H1 (cell line): ENCODE results near the gene SUMF1. TPM values are rescaled to one million over a fixed set of nuclear protein-coding genes. Genes with fewer than 3 reads are reported as not detected.

Experiments
- CTCF ChIA-PET: fragments of 300-600 bp; sonication (Branson Sonifier 250); formaldehyde crosslinking; loops from one replicate; lab custom pipeline; 2021; ENCODE audit not compliant: partially characterized antibody; lab: Charles Lee
- POLR2A ChIA-PET: fragments of 300-600 bp; sonication (Branson Sonifier 250); formaldehyde crosslinking; loops from one replicate; lab custom pipeline; 2021; ENCODE audit warnings: inconsistent platforms; ENCODE audit not compliant: partially characterized antibody; lab: Charles Lee
- DNase-seq, 2 experiments: peaks; one replicate each; pipeline versions ENCODE4 v3.0.0 to v3.0.0-alpha.2; 2010 to 2022; ENCODE audit warnings: low spot score in 2 of 2, low read depth in 1 of 2, mixed read lengths in 1 of 2
- FAIRE-seq: peaks from 2 replicates; lab custom pipeline; 2011; peaks lifted over from hg19 to GRCh38; lab: Jason Lieb, UNC
- H2AFZ ChIP-seq: 2 replicates; pipeline ENCODE4 v1.8.1; 2012; ENCODE audit warnings: low read length, inconsistent platforms
- H2AK5ac ChIP-seq: 2 replicates; pipeline ENCODE4 v1.6.1; 2013; ENCODE audit warnings: low read depth, low read length
- H2BK120ac ChIP-seq: replicated peaks from 2 replicates; pipeline ENCODE3; 2013; ENCODE audit warnings: low read depth, low read length, inconsistent platforms
- H2BK12ac ChIP-seq: 2 replicates; pipeline ENCODE4 v1.6.1; 2013; ENCODE audit warnings: low read depth, low read length
- H2BK15ac ChIP-seq: 2 replicates; pipeline ENCODE4 v1.6.1; 2013; ENCODE audit warnings: low read length
- H2BK20ac ChIP-seq: 2 replicates; pipeline ENCODE4 v1.6.1; 2013; ENCODE audit warnings: low read length
- H2BK5ac ChIP-seq: 2 replicates; pipeline ENCODE4 v1.6.1; 2013; ENCODE audit warnings: low read depth, low read length
- H3K14ac ChIP-seq: 2 replicates; pipeline ENCODE4 v1.6.1; 2013; ENCODE audit warnings: inconsistent platforms; ENCODE audit not compliant: insufficient read length
- H3K18ac ChIP-seq: 2 replicates; pipeline ENCODE4 v1.6.1; 2013; ENCODE audit warnings: low read length; ENCODE audit errors: extremely low read depth
- H3K23ac ChIP-seq: 2 replicates; pipeline ENCODE4 v1.6.1; 2013; ENCODE audit warnings: inconsistent platforms; ENCODE audit not compliant: insufficient read length
- H3K23me2 ChIP-seq: 2 replicates; pipeline ENCODE4 v1.6.1; 2013; ENCODE audit warnings: low read depth, low read length
- H3K27ac ChIP-seq: 2 replicates; pipeline ENCODE4 v1.6.1; 2011; ENCODE audit warnings: low read depth, low read length, inconsistent platforms
- H3K27me3 ChIP-seq, 4 experiments: replicated peaks in 1 of 4; 1 replicate in 1 of 4; 2 replicates in 3 of 4; pipeline versions ENCODE4 v1.6.1 to v1.8.1; 2011 to 2013; ENCODE audit warnings: low read length in 3 of 4, mild to moderate bottlenecking in 3 of 4, inconsistent platforms in 2 of 4, mixed read lengths in 2 of 4, moderate library complexity in 1 of 4; ENCODE audit not compliant: control insufficient read depth in 3 of 4, insufficient read depth in 3 of 4; ENCODE audit errors: extremely low read depth in 1 of 4
- H3K36me3 ChIP-seq, 4 experiments: 2 replicates each; pipeline versions ENCODE4 v1.6.1 to v1.8.1; 2011 to 2013; ENCODE audit warnings: mild to moderate bottlenecking in 4 of 4, low read length in 3 of 4, moderate library complexity in 2 of 4, control low read depth in 1 of 4, inconsistent platforms in 1 of 4; ENCODE audit not compliant: insufficient read depth in 4 of 4, control insufficient read depth in 2 of 4
- H3K4ac ChIP-seq: replicated peaks from 2 replicates; pipeline ENCODE3; 2013; ENCODE audit warnings: low read length, low read depth, mixed read lengths, inconsistent platforms; ENCODE audit not compliant: insufficient read length
- H3K4me1 ChIP-seq, 4 experiments: replicated peaks in 1 of 4; 1 replicate in 1 of 4; 2 replicates in 3 of 4; pipeline versions ENCODE4 v1.6.1 to v1.8.1; 2011 to 2013; ENCODE audit warnings: low read length in 3 of 4, inconsistent platforms in 2 of 4, mixed read lengths in 1 of 4; ENCODE audit not compliant: insufficient read depth in 4 of 4, control insufficient read depth in 3 of 4
- H3K4me2 ChIP-seq, 2 experiments: 2 replicates each; pipeline versions ENCODE4 v1.6.1 to v1.8.1; 2011 to 2013; ENCODE audit warnings: low read depth in 2 of 2, low read length in 2 of 2, control low read depth in 1 of 2, inconsistent platforms in 1 of 2, mild to moderate bottlenecking in 1 of 2; ENCODE audit not compliant: insufficient read depth in 1 of 2
- H3K4me3 ChIP-seq, 4 experiments: fragments of 200-600, 300-600 bp in 1 of 4; sonication (generic), shearing (Covaris generic), sonication (Bioruptor Twin) in 1 of 4; 2 replicates each; pipeline versions ENCODE4 v1.5.1 to v1.8.1; 2011 to 2016; ENCODE audit warnings: low read length in 4 of 4, low read depth in 3 of 4, control low read depth in 2 of 4, inconsistent platforms in 2 of 4, mild to moderate bottlenecking in 2 of 4, mixed read lengths in 1 of 4, moderate library complexity in 1 of 4; ENCODE audit not compliant: insufficient read depth in 2 of 4; ENCODE audit errors: extremely low read depth in 1 of 4
- H3K56ac ChIP-seq: replicated peaks from 2 replicates; pipeline ENCODE3; 2013; ENCODE audit warnings: low read depth, mild to moderate bottlenecking, mixed read lengths, low read length, inconsistent platforms; ENCODE audit not compliant: insufficient read length
- H3K79me1 ChIP-seq: 2 replicates; pipeline ENCODE4 v1.6.1; 2013; ENCODE audit warnings: low read depth, low read length, control low read depth
- H3K79me2 ChIP-seq, 2 experiments: 2 replicates each; pipeline versions ENCODE4 v1.6.1 to v1.8.1; 2012 to 2013; ENCODE audit warnings: low read length in 2 of 2, mild to moderate bottlenecking in 2 of 2, inconsistent platforms in 1 of 2; ENCODE audit not compliant: insufficient read depth in 2 of 2, control insufficient read depth in 1 of 2
- H3K9ac ChIP-seq, 4 experiments: replicated peaks in 1 of 4; 1 replicate in 1 of 4; 2 replicates in 3 of 4; pipeline versions ENCODE4 v1.6.1 to v1.8.1; 2011 to 2013; ENCODE audit warnings: low read depth in 3 of 4, low read length in 3 of 4, control low read depth in 2 of 4, mild to moderate bottlenecking in 2 of 4, moderate library complexity in 2 of 4, inconsistent platforms in 1 of 4; ENCODE audit errors: extremely low read depth in 1 of 4
- H3K9me3 ChIP-seq, 2 experiments: 2 replicates each; pipeline versions ENCODE4 v1.6.1 to v1.8.1; 2012 to 2013; ENCODE audit warnings: mild to moderate bottlenecking in 2 of 2, moderate library complexity in 2 of 2, control low read depth in 1 of 2, inconsistent platforms in 1 of 2, low read depth in 1 of 2, low read length in 1 of 2, mixed read lengths in 1 of 2; ENCODE audit not compliant: insufficient read depth in 2 of 2
- H4K20me1 ChIP-seq, 2 experiments: replicated peaks in 1 of 2; 2 replicates each; pipeline versions ENCODE3 to v1.8.1; 2011 to 2013; ENCODE audit warnings: inconsistent platforms in 2 of 2, low read length in 2 of 2, mild to moderate bottlenecking in 1 of 2; ENCODE audit not compliant: insufficient read depth in 2 of 2, control insufficient read depth in 1 of 2
- H4K5ac ChIP-seq: 2 replicates; pipeline ENCODE4 v1.6.1; 2013; ENCODE audit warnings: low read length, low read depth, mixed read lengths, inconsistent platforms; ENCODE audit not compliant: insufficient read length
- H4K8ac ChIP-seq: 2 replicates; pipeline ENCODE4 v1.8.0; 2013; ENCODE audit warnings: mild to moderate bottlenecking, moderate library complexity, low read length, inconsistent platforms; ENCODE audit not compliant: insufficient read depth; ENCODE audit errors: extremely low read depth
- H4K91ac ChIP-seq: replicated peaks from 2 replicates; pipeline ENCODE3; 2013; ENCODE audit warnings: low read length, mixed read lengths, inconsistent platforms; ENCODE audit not compliant: insufficient read length
- ASH2L ChIP-seq: fragments of 200-600, 300-600 bp; sonication (generic); IDR thresholded peaks from one replicate; pipeline ENCODE4 v1.7.1; 2017; ENCODE audit warnings: low read length
- CREB1 ChIP-seq: IDR thresholded peaks from 2 replicates; pipeline ENCODE4 v1.6.1; 2012; ENCODE audit warnings: inconsistent platforms
- GABPA ChIP-seq: IDR thresholded peaks from 2 replicates; pipeline ENCODE4 v1.6.1; 2011; ENCODE audit warnings: mild to moderate bottlenecking, low read length, moderate library complexity, borderline replicate concordance; ENCODE audit not compliant: insufficient read depth
- HDAC2 ChIP-seq, 2 experiments: fragments of 300-600 bp in 1 of 2; sonication (generic) in 1 of 2; IDR thresholded peaks; 2 replicates each; pipeline ENCODE4 v1.6.1; 2011 to 2012; ENCODE audit warnings: low read depth in 2 of 2, low read length in 2 of 2, mild to moderate bottlenecking in 2 of 2, moderate library complexity in 2 of 2, borderline replicate concordance in 1 of 2, inconsistent platforms in 1 of 2
- JUN ChIP-seq: IDR thresholded peaks from 2 replicates; pipeline ENCODE4 v1.6.1; 2011; ENCODE audit warnings: low read depth, mild to moderate bottlenecking, improper control_type of control experiment, low read length
- KDM5A ChIP-seq: fragments of 200-600 bp; IDR thresholded peaks from 2 replicates; pipeline ENCODE4 v1.7.1; 2012; ENCODE audit warnings: mild to moderate bottlenecking, low read length, inconsistent platforms, mixed read lengths
- POLR2AphosphoS5 ChIP-seq: IDR thresholded peaks from 2 replicates; pipeline ENCODE4 v1.6.1; 2011; ENCODE audit warnings: low read depth, low read length
- SIN3A ChIP-seq, 2 experiments: IDR thresholded peaks in 1 of 2; conservative IDR thresholded peaks in 1 of 2; 2 replicates each; pipeline ENCODE4 v1.6.1; 2011 to 2012; ENCODE audit warnings: low read length in 2 of 2, improper control_type of control experiment in 1 of 2, low read depth in 1 of 2, mild to moderate bottlenecking in 1 of 2
- SRF ChIP-seq: IDR thresholded peaks from 2 replicates; pipeline ENCODE4 v1.6.1; 2011; ENCODE audit warnings: mild to moderate bottlenecking, low read depth, low read length, moderate library complexity
- TBP ChIP-seq: IDR thresholded peaks from 2 replicates; pipeline ENCODE4 v1.6.1; 2011; ENCODE audit warnings: low read depth, low read length, improper control_type of control experiment
- USF2 ChIP-seq: IDR thresholded peaks from 2 replicates; pipeline ENCODE4 v1.6.1; 2011; ENCODE audit warnings: low read length, improper control_type of control experiment
- WGBS, 2 experiments: shearing (Covaris generic) in 1 of 2; methylation state at CpG; one replicate each; pipeline versions ENCODE4 v1.1.6 to v1.1.7; 2013 to 2015; ENCODE audit warnings: low lambda C conversion rate in 2 of 2, mixed read lengths in 2 of 2, inconsistent platforms in 1 of 2, low coverage in 1 of 2, missing lambda C conversion rate in 1 of 2; ENCODE audit not compliant: insufficient replicate concordance in 2 of 2, insufficient coverage in 1 of 2, insufficient read length in 1 of 2; ENCODE audit errors: extremely low coverage in 1 of 2, missing lambda C conversion rate in 1 of 2; 5-methylcytosine and 5-hydroxymethylcytosine counted together
- polyA plus RNA-seq, 7 experiments: library from polyadenylated mRNA; depleted of rRNA in 3 of 7; stranded (reverse) in 5 of 7; unstranded in 2 of 7; fragments of >200 nt in 5 of 7; fragments of 200-250 nt in 2 of 7; gene quantifications; 1 replicate in 5 of 7; 2 replicates in 1 of 7; 4 replicates in 1 of 7; pipeline versions ENCODE4 v1.2.1 to v1.2.3, GENCODE V29; 2011 to 2013; ENCODE audit warnings: missing spikeins in 2 of 7, mixed read lengths in 2 of 7
- total RNA-seq: library from RNA; stranded (reverse); fragmentation: NEBNext Ultra II Directional; extraction: Animal tissue kit (Norgen Biotek cat#: 25700); gene quantifications from 2 replicates; pipeline ENCODE4 v1.2.1, GENCODE V29; 2021

Gene SUMF1
- total and polyA plus RNA-seq, 2 of the 8 experiments (the other 6 are each of a cell fraction or from before 2014, with no cell fraction given) = 12.5 to 15.0 TPM

- no peak overlapping the region for H3K18ac ChIP-seq
- H4K5ac ChIP-seq = no peak overlapping the region
- H2BK15ac ChIP-seq = no peak overlapping the region
- ChIA-PET CTCF (interaction anchor here (0.9 to 2.3 kb wide), 8 partner anchors 10 to 185 kb away, joined by 3 to 12 read pairs (median 4); no protein-coding TSS in a partner anchor), POLR2A (interaction anchor here (0.9 to 3.1 kb wide), 3 partner anchors 13 to 45 kb away, joined by 3 to 11 read pairs (median 11); partner anchors contain the start of genes ITPR1 and SUMF1)
- H3K79me2 ChIP-seq = no peaks in the 10 kb centered on the region; a peak in 1 of 4 replicates
- H3K4me1 ChIP-seq = peaks cover 0 to 7% (median 6%) of the 10 kb centered on the region in 4 experiments; a peak in 4 of 7 replicates
- H3K4me2 ChIP-seq = peak overlapping the region; percentile 44 to 48
- no peak overlapping the region for H2BK20ac ChIP-seq
- H3K79me1 ChIP-seq = no peaks in the 10 kb centered on the region
- H4K20me1 ChIP-seq = peaks cover 0 to 2% of the 10 kb centered on the region in 2 experiments
- no peak for FAIRE-seq
- no peak for DNase-seq
- peak overlapping the region in 1 of 4 experiments; percentile 18; a peak in 1 of 8 replicates for H3K4me3 ChIP-seq
- H2BK5ac ChIP-seq = no peak overlapping the region
- no peak overlapping the region for H3K23ac ChIP-seq
- H3K27me3 ChIP-seq = no peaks in the 10 kb centered on the region
- H2BK120ac ChIP-seq = no peak overlapping the region
- H3K4ac ChIP-seq = no peak overlapping the region
- no peak overlapping the region; a peak in 1 of 7 replicates for H3K9ac ChIP-seq
- no peak overlapping the region for H3K14ac ChIP-seq
- no peak overlapping the region for H4K8ac ChIP-seq
- WGBS, 2 experiments = 28% methylated on average over 6 of the region's 6 CpGs; no CpG with 5 or more reads in 1 of the 2 experiments
- H3K36me3 ChIP-seq = peaks cover 0 to 3% (median 0%) of the 10 kb centered on the region in 4 experiments; a peak in 1 of 8 replicates
- no peak overlapping the region for H3K56ac ChIP-seq
- no peak overlapping the region for H3K27ac ChIP-seq
- no peak overlapping the region for H2AK5ac ChIP-seq
- H4K91ac ChIP-seq = no peak overlapping the region
- no peak overlapping the region for H2BK12ac ChIP-seq
- no peaks in the 10 kb centered on the region; the same call in 1 of the 2 replicates for H3K23me2 ChIP-seq
- H2AFZ ChIP-seq = no peak overlapping the region
- H3K9me3 ChIP-seq = no peaks in the 10 kb centered on the region
- TF ChIP-seq KDM5A = no peak
- no peak for TF ChIP-seq HDAC2 (IDR thresholded peaks at IDR 0.05; ENCODE audit: borderline replicate concordance in 1 of 2, low read depth in 2 of 2, low read length in 2 of 2)
- TF ChIP-seq CREB1 = no peak
- no peak for TF ChIP-seq JUN
- TF ChIP-seq GABPA = no peak
- TF ChIP-seq USF2 = no peak
- no peak for TF ChIP-seq POLR2AphosphoS5
- no peak for TF ChIP-seq SRF
- TF ChIP-seq ASH2L = no peak
- TF ChIP-seq SIN3A (conservative IDR thresholded peaks at IDR 0.05 in 1 of 2, IDR thresholded peaks at IDR 0.05 in 1 of 2; ENCODE audit: low read depth in 1 of 2, low read length in 2 of 2) = no peak
- no peak for TF ChIP-seq TBP
These were observed 18.9 kb downstream of the SUMF1 start for GRCh38 chr3:4448187-4448586.
